Measurements from ENCODE around the gene MTARC1.

The MTARC1 gene

GRCh38 chr1:220770245-220770913, 16.3 kb upstream of the MTARC1 start:
- no peak for DNase-seq (ENCODE audit: low read depth)

- DNase-seq (ENCODE audit: low read depth): no peak
Measured at GRCh38 chr1:220772846-220773245, 13.9 kb upstream of the MTARC1 start.

GRCh38 chr1:220775240-220775853, 11.4 kb upstream of the MTARC1 start:
- DNase-seq (ENCODE audit: low read depth): peak; percentile 8

GRCh38 chr1:220776254-220776653, 10.5 kb upstream of the MTARC1 start:
- DNase-seq (ENCODE audit: low read depth): no peak

GRCh38 chr1:220776720-220777326, 9.9 kb upstream of the MTARC1 start:
- DNase-seq (ENCODE audit: low read depth): peak; percentile 50

- no peak for DNase-seq (ENCODE audit: low read depth)
Measured at GRCh38 chr1:220783453-220783852, 3.3 kb upstream of the MTARC1 start.

- DNase-seq (ENCODE audit: low read depth): no peak
Measured at GRCh38 chr1:220784751-220785150, 2.0 kb upstream of the MTARC1 start.

GRCh38 chr1:220785166-220786056, 1.3 kb upstream of the MTARC1 start:
- DNase-seq (ENCODE audit: low read depth): no peak

- no peak for DNase-seq (ENCODE audit: low read depth)
Measured at GRCh38 chr1:220786057-220786336, 716 bp upstream of the MTARC1 start.

GRCh38 chr1:220787069-220787619, 431 bp downstream of the MTARC1 start:
- no peak for DNase-seq (ENCODE audit: low read depth)

- DNase-seq (ENCODE audit: low read depth): no peak
Measured at GRCh38 chr1:220788900-220789299, 2.2 kb downstream of the MTARC1 start.

- no peak for DNase-seq (ENCODE audit: low read depth)
Measured at GRCh38 chr1:220789532-220790147, 2.9 kb downstream of the MTARC1 start.

- DNase-seq (ENCODE audit: low read depth): no peak
Measured at GRCh38 chr1:220791285-220791684, 4.6 kb downstream of the MTARC1 start.

- DNase-seq (ENCODE audit: low read depth): no peak
Measured at GRCh38 chr1:220791956-220792355, 5.2 kb downstream of the MTARC1 start.

- DNase-seq (ENCODE audit: low read depth): no peak
Measured at GRCh38 chr1:220796530-220796929, 9.8 kb downstream of the MTARC1 start.

- DNase-seq (ENCODE audit: low read depth): no peak
Measured at GRCh38 chr1:220797044-220797443, 10.3 kb downstream of the MTARC1 start.

- no peak for DNase-seq (ENCODE audit: low read depth)
Measured at GRCh38 chr1:220797553-220797952, 10.8 kb downstream of the MTARC1 start.

GRCh38 chr1:220798338-220798737, 11.6 kb downstream of the MTARC1 start:
- no peak for DNase-seq (ENCODE audit: low read depth)

GRCh38 chr1:220800262-220800661, 13.5 kb downstream of the MTARC1 start:
- no peak for DNase-seq (ENCODE audit: low read depth)

- no peak for DNase-seq (ENCODE audit: low read depth)
Measured at GRCh38 chr1:220803401-220804201, 16.9 kb downstream of the MTARC1 start.

- no peak for DNase-seq (ENCODE audit: low read depth)
Measured at GRCh38 chr1:220804202-220804586, 17.5 kb downstream of the MTARC1 start.
